C4-2B (cell line): ENCODE data around the gene GZMB.

Experiments
- H3K27ac ChIP-seq: fragments of 450-650 bp; 2 replicates; pipeline ENCODE4 v1.5.1; 2017
- ZFX ChIP-seq: fragments of 450-650 bp; IDR thresholded peaks from 2 replicates; pipeline ENCODE4 v1.6.1; 2017
- TF ChIP-seq, protein P1 (sequence below): fragments of 450-650 bp; conservative IDR thresholded peaks from 2 replicates; pipeline ENCODE4 v1.5.1; 2017; ENCODE audit warnings: mild to moderate bottlenecking

Gene GZMB

GRCh38 chr14:24634158-24634557 is at the start of gene GZMB:
Gene GZMB, minus strand, starts transcription at chr14:24634190. Its CDS starts 30 bp downstream, at chr14:24634160.
- TF ChIP-seq ZFX = no peak
- TF ChIP-seq, protein P1, sequence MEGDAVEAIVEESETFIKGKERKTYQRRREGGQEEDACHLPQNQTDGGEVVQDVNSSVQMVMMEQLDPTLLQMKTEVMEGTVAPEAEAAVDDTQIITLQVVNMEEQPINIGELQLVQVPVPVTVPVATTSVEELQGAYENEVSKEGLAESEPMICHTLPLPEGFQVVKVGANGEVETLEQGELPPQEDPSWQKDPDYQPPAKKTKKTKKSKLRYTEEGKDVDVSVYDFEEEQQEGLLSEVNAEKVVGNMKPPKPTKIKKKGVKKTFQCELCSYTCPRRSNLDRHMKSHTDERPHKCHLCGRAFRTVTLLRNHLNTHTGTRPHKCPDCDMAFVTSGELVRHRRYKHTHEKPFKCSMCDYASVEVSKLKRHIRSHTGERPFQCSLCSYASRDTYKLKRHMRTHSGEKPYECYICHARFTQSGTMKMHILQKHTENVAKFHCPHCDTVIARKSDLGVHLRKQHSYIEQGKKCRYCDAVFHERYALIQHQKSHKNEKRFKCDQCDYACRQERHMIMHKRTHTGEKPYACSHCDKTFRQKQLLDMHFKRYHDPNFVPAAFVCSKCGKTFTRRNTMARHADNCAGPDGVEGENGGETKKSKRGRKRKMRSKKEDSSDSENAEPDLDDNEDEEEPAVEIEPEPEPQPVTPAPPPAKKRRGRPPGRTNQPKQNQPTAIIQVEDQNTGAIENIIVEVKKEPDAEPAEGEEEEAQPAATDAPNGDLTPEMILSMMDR = no peak
- H3K27ac ChIP-seq = no peak within 1 kb of the TSS

GRCh38 chr14:24681056-24681455 is 47.1 kb upstream of the GZMB start:
- no peak overlapping the region for H3K27ac ChIP-seq
- TF ChIP-seq ZFX = no peak
- TF ChIP-seq, protein P1 = no peak

- TF ChIP-seq ZFX = no peak
- TF ChIP-seq, protein P1 = no peak
Observed at GRCh38 chr14:24680516-24680915, 46.5 kb upstream of the GZMB start.

GRCh38 chr14:24679248-24679961 is 45.4 kb upstream of the GZMB start:
- H3K27ac ChIP-seq = no peak overlapping the region
- TF ChIP-seq ZFX = no peak
- TF ChIP-seq, protein P1 = peak; percentile 67

More at GRCh38 chr14:24680516-24680915, 46.5 kb upstream of the GZMB start:
- H3K27ac ChIP-seq = no peak overlapping the region

- H3K27ac ChIP-seq = no peak overlapping the region
- TF ChIP-seq, protein P1 = peak; percentile 96
- no peak for TF ChIP-seq ZFX
Observed at GRCh38 chr14:24678801-24679247, 44.8 kb upstream of the GZMB start.

DNA sequence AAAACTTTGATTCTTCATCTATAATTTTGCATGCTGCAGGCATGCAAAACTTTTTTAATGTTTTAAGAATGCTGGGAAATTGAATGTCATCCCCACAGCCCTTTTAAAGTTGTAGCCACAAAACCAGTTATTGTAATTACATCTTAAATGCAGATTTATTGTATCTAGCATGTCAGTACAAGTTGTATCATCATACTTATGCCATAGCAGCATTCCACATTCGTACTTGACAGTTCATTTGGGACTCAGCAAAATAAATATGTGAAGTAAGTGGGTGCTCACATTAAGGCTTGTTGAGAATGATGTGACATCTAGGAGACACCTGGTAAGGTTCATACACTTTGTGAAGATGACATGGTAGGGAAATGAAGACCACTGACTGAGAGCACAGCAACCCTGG is 44.0 kb upstream of the GZMB start:
- TF ChIP-seq, protein P1 = no peak
- no peak for TF ChIP-seq ZFX
- no peak overlapping the region for H3K27ac ChIP-seq

DNA sequence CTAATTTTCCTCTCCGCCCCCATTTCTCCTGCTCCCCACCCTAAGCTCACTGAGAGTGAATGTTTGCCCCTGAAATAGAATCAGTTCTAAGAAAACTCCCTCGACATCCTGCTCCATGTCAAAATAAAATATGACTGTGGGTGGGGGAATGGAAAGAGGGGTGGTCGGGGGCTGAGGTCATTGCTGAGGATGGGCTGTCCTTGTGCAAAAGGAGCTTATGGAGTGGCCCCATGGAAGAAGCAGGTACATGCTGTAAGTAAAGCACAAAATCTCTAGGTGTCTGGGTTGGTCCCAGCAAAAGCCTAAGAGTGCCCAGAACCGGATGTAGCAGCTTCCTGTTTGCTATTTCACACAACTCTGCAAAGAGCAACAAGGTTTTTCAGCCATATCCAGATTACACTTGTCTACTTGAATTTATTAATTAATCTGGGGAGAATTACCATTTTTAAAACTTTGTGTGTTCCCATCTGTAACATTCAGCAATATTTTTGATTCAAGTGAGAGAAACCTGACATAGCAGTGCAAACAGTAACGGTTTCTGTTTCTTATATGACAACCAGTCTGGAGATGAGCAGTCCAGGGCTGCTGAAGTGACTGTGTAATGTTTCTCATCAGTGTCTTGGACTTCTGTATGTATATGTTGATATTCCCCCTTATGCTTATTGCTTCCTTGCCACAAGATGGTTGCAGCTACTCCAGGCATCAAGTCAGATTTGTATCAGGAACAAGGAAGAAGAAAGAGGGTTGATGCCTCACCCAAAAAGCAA is 40.4 kb upstream of the GZMB start:
- TF ChIP-seq, protein P1 = no peak
- no peak for TF ChIP-seq ZFX

More for the DNA sequence above, 40.4 kb upstream of the GZMB start:
- no peak overlapping the region for H3K27ac ChIP-seq
